ENCODE results near the gene PDCD10.
A peak's percentile ranks its signal among the peaks of the same experiment; 100 is the strongest.

PDCD10 gene

GRCh38 chr3:167684388-167684993 lies 50.2 kb downstream of the PDCD10 start:
- DNase-seq (ENCODE audit: low read depth in 2 of 2) = peak in 1 of 2 donors; percentile 7

DNA sequence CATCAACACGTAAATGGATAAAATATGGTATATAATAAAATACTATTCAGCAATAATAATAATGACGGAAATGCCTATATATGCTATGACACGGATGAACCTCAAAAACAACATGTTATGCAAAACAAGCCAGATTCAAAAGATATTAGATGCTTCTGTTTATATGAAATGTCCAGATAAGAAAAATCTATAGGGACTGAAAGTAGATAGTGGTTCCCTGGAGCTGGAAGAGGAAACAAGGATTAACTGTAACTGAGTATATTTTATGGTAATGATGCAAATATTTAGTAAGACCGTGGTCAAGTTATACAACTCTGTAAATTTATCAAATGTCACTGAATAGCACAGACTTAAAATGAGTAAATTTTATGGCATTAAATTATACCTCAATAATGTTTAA lies 55.2 kb downstream of the PDCD10 start:
- no peak for DNase-seq (ENCODE audit: low read depth in 2 of 2)

GRCh38 chr3:167675848-167676247 lies 58.8 kb downstream of the PDCD10 start:
- no peak for DNase-seq (ENCODE audit: low read depth in 2 of 2)

DNA sequence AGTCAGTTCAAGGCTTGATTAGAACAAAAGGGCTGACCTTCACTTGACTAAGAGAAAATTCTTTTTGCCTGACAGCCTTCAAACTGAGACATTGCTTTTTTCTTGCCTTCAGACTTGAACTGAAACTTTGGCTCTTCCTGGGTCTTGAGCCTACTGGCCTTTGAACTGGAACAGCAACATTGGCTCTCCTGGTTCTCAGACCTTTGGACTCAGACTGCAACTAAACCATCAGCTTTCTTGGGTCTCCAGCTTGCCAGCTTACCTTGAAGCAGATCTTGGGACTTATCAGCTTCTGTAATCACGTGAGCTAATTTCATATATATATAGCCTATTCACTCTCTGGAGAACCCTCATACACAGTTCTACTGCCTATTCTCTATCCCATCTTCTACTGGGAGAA lies 61.5 kb downstream of the PDCD10 start:
- no peak for DNase-seq (ENCODE audit: low read depth in 2 of 2)

- DNase-seq (ENCODE audit: low read depth in 2 of 2) = no peak
These were observed 62.7 kb downstream of the PDCD10 start for GRCh38 chr3:167671878-167672427.

DNA sequence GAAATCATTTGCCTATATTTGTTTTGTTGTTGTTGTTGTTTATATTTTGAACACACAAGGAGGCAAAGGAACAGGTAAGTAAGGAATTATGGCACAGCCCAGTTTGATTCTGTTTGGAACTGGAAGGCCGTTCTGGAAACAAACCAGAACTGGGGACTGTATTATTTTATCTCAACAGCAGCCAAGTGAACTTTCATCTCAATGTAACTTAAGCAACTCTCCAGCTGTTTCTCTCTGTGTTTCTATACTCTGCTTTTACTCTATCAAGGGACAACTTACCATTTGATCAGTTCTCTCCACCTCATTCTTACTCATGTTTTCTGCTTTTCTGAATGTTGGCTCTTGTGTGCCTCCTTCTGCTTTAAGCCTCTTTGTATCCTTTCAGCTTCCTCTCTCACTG lies 65.0 kb downstream of the PDCD10 start:
- no peak for DNase-seq (ENCODE audit: low read depth in 2 of 2)

- DNase-seq (ENCODE audit: low read depth in 2 of 2) = no peak
These were observed 66.0 kb downstream of the PDCD10 start for GRCh38 chr3:167668651-167669050.

GRCh38 chr3:167666563-167666962 lies 68.1 kb downstream of the PDCD10 start:
- DNase-seq (ENCODE audit: low read depth in 2 of 2) = no peak

DNA sequence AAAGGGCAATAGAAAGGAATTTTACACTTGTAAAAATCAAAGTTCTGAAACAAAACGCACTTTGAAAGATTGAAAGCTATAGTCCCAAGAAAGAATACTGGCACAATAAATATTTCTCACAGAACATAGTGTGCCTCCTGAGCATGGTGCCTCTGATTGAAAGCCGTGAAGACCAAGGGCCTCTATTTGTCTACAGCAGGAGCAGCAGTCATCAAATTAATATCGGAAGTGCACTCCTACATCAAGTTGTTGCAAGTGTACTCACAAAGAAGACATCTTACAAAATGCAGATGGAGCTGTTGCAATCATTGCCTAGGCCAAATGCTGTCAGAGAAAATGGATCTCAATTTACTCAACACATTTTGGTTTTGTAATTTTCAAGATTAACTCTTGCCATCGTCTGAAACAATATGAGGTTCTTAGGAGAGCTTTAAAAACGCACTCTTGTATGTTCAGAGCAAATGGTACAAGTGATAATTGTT lies 71.7 kb downstream of the PDCD10 start:
- DNase-seq (ENCODE audit: low read depth in 2 of 2) = no peak

DNA sequence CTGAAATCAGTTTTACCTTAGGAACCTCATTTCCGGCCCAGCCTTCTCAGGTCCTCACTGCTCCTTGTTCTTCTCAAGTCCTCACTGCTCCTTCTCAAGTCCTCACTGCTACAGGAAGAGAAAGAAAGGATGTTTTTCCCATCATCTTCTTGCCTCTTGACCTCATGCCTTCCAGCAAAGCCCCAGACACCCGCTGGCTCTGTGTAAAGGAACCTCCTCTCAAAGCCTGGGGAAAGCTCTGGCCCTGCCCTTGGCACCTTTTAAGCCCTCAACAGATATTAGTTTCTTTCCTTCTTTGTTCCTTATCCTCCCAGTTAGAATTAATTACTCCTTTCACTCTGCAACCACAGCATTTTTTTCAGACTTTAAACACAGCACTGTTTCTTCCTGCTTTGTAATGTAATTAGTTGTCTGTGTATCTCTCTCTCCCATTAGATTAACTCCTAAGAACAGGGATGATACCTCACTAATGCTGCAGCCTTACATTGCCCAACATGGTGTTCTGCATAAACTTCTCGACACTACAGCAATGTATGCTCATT lies 76.9 kb downstream of the PDCD10 start:
- DNase-seq (ENCODE audit: low read depth in 2 of 2) = no peak

GRCh38 chr3:167656821-167657220 lies 77.9 kb downstream of the PDCD10 start:
- no peak for DNase-seq (ENCODE audit: low read depth in 2 of 2)

DNA sequence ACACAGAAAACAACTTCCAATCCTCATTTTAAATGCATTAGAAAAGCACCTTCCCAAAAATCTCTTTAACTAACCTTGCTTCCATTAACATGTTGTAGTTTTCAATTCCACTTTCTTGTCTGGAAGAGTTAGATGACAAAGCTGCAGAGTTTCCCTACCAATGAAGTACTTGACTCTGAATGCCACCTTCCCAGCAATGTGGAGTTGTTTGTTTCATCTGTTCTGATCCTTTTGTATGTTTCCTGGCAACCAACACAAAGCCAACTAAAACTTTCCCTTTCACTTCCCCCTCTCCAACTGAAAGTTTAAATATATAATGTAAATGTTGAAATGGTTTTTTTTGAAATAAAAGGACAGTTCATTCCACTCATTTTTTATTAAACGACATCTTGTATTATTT lies 80.9 kb downstream of the PDCD10 start, which contains the start of gene WDR49:
Gene WDR49 (minus strand): TSS at position 183 of the 400 bp plus-strand sequence. CDS start 517 bp downstream, outside the sequence.
- DNase-seq (ENCODE audit: low read depth in 2 of 2) = no peak

GRCh38 chr3:167653155-167653554 lies 81.5 kb downstream of the PDCD10 start:
- no peak for DNase-seq (ENCODE audit: low read depth in 2 of 2)

DNA sequence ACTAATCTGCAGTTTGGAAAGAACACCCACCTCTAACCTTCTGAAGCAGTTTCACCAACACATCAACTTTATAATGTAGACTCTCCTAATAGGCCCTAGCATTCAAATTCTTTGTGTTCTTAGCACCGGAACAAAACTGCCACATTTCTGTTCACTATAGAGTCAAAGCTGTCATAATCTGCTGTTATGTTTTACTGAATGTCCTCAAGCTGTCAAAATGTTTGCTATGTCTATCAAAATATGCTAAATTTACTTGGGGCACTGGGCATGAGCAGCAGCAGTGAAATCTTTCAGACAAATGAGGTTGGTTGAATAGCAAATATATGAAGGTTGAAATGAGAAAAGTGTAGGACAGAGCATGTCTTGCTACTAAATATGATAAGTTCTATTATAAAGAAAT lies 82.9 kb downstream of the PDCD10 start:
- no peak for DNase-seq (ENCODE audit: low read depth in 2 of 2)

GRCh38 chr3:167650459-167650858 lies 84.2 kb downstream of the PDCD10 start:
- no peak for DNase-seq (ENCODE audit: low read depth in 2 of 2)

DNA sequence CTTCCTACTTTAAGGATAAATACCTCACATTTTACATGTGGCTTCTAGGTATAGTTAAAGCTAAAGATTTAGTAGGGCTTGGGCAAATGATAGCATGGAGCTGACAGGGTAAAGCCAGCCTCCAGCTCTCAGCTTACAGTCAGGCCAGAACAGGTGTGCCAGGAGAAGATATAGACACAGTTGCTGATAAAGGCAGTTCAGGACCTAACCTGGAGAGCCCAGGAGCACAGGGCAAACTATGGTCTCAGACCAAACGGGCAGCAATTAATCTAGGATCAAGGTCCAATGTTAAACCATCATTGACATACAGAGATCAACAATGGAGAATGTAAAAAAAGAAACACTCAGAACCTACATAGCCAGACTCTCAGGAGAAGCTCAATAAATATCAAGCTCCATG lies 84.9 kb downstream of the PDCD10 start:
- no peak for DNase-seq (ENCODE audit: low read depth in 2 of 2)

DNA sequence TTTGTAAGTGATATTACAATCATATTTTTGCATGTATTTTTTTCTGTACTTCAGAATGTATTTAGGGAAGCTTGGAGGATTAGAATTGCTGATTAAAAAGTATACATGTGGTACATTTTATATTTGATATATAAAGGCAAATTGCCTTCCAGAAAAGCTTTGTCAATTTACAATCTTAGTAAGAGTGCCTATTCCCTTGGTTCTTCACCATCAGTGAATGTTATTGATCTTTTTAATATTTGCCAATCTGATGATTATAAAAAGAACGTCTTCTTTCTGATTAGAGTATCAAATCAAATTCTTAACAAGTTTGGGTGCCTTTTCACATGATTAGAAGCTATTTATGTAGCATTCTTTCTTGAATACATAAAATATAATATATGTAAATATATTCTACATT lies 90.1 kb downstream of the PDCD10 start:
- no peak for DNase-seq (ENCODE audit: low read depth in 2 of 2)
